CD4-positive, alpha-beta memory T cell (primary cell): ENCODE measurements around the gene IFIT2. TPM values are rescaled to one million over a fixed set of nuclear protein-coding genes. Genes with fewer than 3 reads are reported as not detected.

Experiments
- CTCF ChIA-PET: fragments of 350-600 bp; sonication (Branson Sonifier 250); formaldehyde crosslinking; loops from one replicate; lab custom pipeline; 2021; ENCODE audit warnings: inconsistent platforms; ENCODE audit not compliant: partially characterized antibody; lab: Charles Lee
- POLR2A ChIA-PET: fragments of 350-600 bp; sonication (Branson Sonifier 250); formaldehyde crosslinking; loops from one replicate; lab custom pipeline; 2021; ENCODE audit not compliant: partially characterized antibody; lab: Charles Lee
- DNase-seq, 5 donors: peaks; one replicate each; pipeline versions ENCODE4 v3.0.0 to v3.0.0-alpha.2; 2020 to 2022; ENCODE audit warnings: mixed read lengths in 1 of 5
- H3K27ac ChIP-seq: one replicate; pipeline ENCODE4 v1.7.0; 2013; ENCODE audit warnings: low read depth, low read length
- H3K27me3 ChIP-seq: 2 replicates; pipeline ENCODE4 v1.7.0; 2013; ENCODE audit warnings: mild to moderate bottlenecking, low read length, moderate library complexity; ENCODE audit not compliant: insufficient read depth
- H3K36me3 ChIP-seq: 2 replicates; pipeline ENCODE4 v1.7.0; 2013; ENCODE audit warnings: mild to moderate bottlenecking, low read length, moderate library complexity; ENCODE audit not compliant: insufficient read depth
- H3K4me1 ChIP-seq: 2 replicates; pipeline ENCODE4 v1.7.0; 2013; ENCODE audit warnings: mild to moderate bottlenecking, low read length, moderate library complexity; ENCODE audit not compliant: insufficient read depth
- H3K4me3 ChIP-seq, 2 donors: one replicate each; pipeline ENCODE4 v1.7.0; 2013; ENCODE audit warnings: low read length in 2 of 2, mild to moderate bottlenecking in 1 of 2
- H3K9me3 ChIP-seq, 2 donors: one replicate each; pipeline ENCODE4 v1.7.0; 2013; ENCODE audit warnings: low read length in 2 of 2, control low read depth in 1 of 2; ENCODE audit not compliant: control insufficient read depth in 1 of 2
- H3K27ac Mint-ChIP-seq, 7 donors: one replicate each; pipeline ENCODE4 v1.8.0; 2020 to 2021; ENCODE audit warnings: mixed read lengths in 7 of 7, mild to moderate bottlenecking in 6 of 7, inconsistent platforms in 3 of 7, moderate library complexity in 3 of 7
- H3K27me3 Mint-ChIP-seq, 2 donors: one replicate each; pipeline ENCODE4 v1.8.0; 2020 to 2021; ENCODE audit warnings: mixed read lengths in 2 of 2
- H3K36me3 Mint-ChIP-seq, 2 donors: one replicate each; pipeline ENCODE4 v1.8.0; 2020 to 2021; ENCODE audit warnings: mixed read lengths in 2 of 2, inconsistent platforms in 1 of 2, mild to moderate bottlenecking in 1 of 2
- H3K4me1 Mint-ChIP-seq, 4 donors: one replicate each; pipeline ENCODE4 v1.8.0; 2020 to 2021; ENCODE audit warnings: mixed read lengths in 4 of 4, mild to moderate bottlenecking in 1 of 4
- H3K4me3 Mint-ChIP-seq, 8 donors: one replicate each; pipeline ENCODE4 v1.8.0; 2020 to 2021; ENCODE audit warnings: mixed read lengths in 8 of 8, mild to moderate bottlenecking in 7 of 8, moderate library complexity in 6 of 8, inconsistent platforms in 3 of 8
- H3K9me3 Mint-ChIP-seq, 8 donors: one replicate each; pipeline ENCODE4 v1.8.0; 2020 to 2021; ENCODE audit warnings: mixed read lengths in 8 of 8, mild to moderate bottlenecking in 5 of 8, inconsistent platforms in 3 of 8, moderate library complexity in 1 of 8
- intact Hi-C: fragments of 100-400 bp; cut with micrococcal nuclease; formaldehyde crosslinking; loops from one replicate; pipeline ENCODE4 v1.15.1; 2023
- polyA plus RNA-seq, 2 donors: library from polyadenylated mRNA; unstranded; fragments of 300-500 nt; fragmentation: Illumina TruSeq; gene quantifications; one replicate each; pipeline ENCODE4 v1.2.3, GENCODE V29; 2021
- total RNA-seq, 2 experiments: library from RNA; stranded (reverse); gene quantifications; one replicate each; pipeline ENCODE4 v1.2.3, GENCODE V29; 2021

IFIT2 gene
- total and polyA plus RNA-seq, 4 experiments from 2014 or later, result 3.5 to 10.7 (median 9.8) TPM

DNA sequence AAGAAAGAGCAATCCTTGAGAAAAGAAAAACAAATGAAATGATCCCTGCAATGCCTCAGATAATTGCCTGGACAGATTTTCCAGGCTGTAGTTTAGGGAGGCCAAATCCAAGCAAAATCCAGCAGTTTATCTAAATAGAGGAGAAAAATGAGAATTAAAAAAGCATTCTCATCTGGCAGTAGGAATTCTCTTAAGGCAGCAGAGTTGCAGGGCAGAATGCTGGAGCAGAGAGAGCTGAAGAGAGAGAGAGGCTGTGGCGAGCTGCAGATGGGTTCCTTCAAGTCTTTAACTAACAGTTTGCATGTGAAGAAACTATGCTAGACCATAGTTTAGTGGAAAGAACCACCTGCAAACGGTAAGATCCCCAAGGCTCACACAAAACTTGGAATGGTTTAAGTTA lies 44.3 kb upstream of the IFIT2 start:
- DNase-seq, result no peak
- Histone ChIP-seq H3K27me3 (no peaks in the 10 kb centered on the region), H3K4me1 (no peaks in the 10 kb centered on the region), H3K4me3 (no peak overlapping the region), H3K36me3 (no peaks in the 10 kb centered on the region), H3K9me3 (no peaks in the 10 kb centered on the region), H3K27ac (no peak overlapping the region)
- Mint-ChIP-seq H3K9me3 (peaks cover 0 to 6% (median 2%) of the 10 kb centered on the region in 8 donors), H3K4me3 (no peak overlapping the region), H3K27ac (peak overlapping the region in 1 of 7 donors; percentile 32), H3K4me1 (peaks cover 0 to 4% (median 3%) of the 10 kb centered on the region in 4 donors), H3K27me3 (peaks cover 7 to 8% of the 10 kb centered on the region in 2 donors), H3K36me3 (peaks cover 0 to 4% of the 10 kb centered on the region in 2 donors)
- CTCF ChIA-PET, result interaction anchor here (2.6 kb wide), 1 partner anchor 112 kb away, joined by 12 read pairs; no protein-coding TSS in a partner anchor
- POLR2A ChIA-PET, result no interaction called here
- intact Hi-C loops, result no loop called here

DNA sequence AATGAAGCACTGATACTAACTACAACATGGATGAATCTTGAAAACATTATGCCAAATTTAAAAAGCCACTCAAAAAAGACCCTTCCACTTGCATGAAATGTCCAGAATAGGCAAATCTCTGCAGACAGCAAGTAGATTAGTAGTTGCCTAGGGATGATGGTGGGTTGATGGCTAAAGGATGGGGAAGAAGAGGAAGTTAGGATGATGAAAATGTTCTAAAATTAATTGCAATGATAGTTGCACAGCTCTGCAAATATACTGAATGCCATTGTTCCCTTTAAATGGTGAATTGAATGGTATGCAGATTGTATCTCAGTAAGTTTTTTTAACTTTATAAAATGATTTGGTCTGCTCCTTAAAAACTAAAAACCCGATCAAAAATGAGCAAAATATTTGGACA lies 43.0 kb upstream of the IFIT2 start:
- no peak overlapping the region for H3K27ac ChIP-seq
- Mint-ChIP-seq H3K4me1 (peaks cover 0 to 4% (median 3%) of the 10 kb centered on the region in 4 donors), H3K9me3 (peaks cover 0 to 6% (median 2%) of the 10 kb centered on the region in 8 donors), H3K36me3 (peaks cover 0 to 4% of the 10 kb centered on the region in 2 donors), H3K27me3 (peaks cover 7 to 8% of the 10 kb centered on the region in 2 donors), H3K4me3 (no peak overlapping the region), H3K27ac (no peak overlapping the region)
- ChIA-PET CTCF (interaction anchor here (1.7 to 2.6 kb wide), 2 partner anchors 43 to 110 kb away, joined by 7 to 12 read pairs; partner anchors contain the start of gene IFIT2), POLR2A (no interaction called here)
- no peaks in the 10 kb centered on the region for H3K9me3 ChIP-seq
- H3K36me3 ChIP-seq, result no peaks in the 10 kb centered on the region
- H3K27me3 ChIP-seq, result no peaks in the 10 kb centered on the region
- no peaks in the 10 kb centered on the region for H3K4me1 ChIP-seq
- no peak overlapping the region for H3K4me3 ChIP-seq
- no peak for DNase-seq
- intact Hi-C loops, result no loop called here

- intact Hi-C loops, result no loop called here
- Mint-ChIP-seq H3K4me1 (peaks cover 0 to 4% (median 3%) of the 10 kb centered on the region in 4 donors), H3K36me3 (no peaks in the 10 kb centered on the region), H3K27ac (no peak overlapping the region), H3K4me3 (no peak overlapping the region), H3K27me3 (peaks cover 2 to 3% of the 10 kb centered on the region in 2 donors), H3K9me3 (peaks cover 0 to 3% (median 0%) of the 10 kb centered on the region in 8 donors)
- no peaks in the 10 kb centered on the region for H3K9me3 ChIP-seq
- H3K27me3 ChIP-seq, result no peaks in the 10 kb centered on the region
- no peaks in the 10 kb centered on the region for H3K36me3 ChIP-seq
- ChIA-PET CTCF (interaction anchor here (0.8 to 0.9 kb wide), 2 partner anchors 11 to 452 kb away, joined by 3 read pairs; no protein-coding TSS in a partner anchor), POLR2A (interaction anchor here (0.6 to 1.2 kb wide), 2 partner anchors 29 to 39 kb away, joined by 3 read pairs; no protein-coding TSS in a partner anchor)
- no peak for DNase-seq
- no peaks in the 10 kb centered on the region for H3K4me1 ChIP-seq
- no peak overlapping the region for H3K27ac ChIP-seq
- no peak overlapping the region for H3K4me3 ChIP-seq
These were observed 39.5 kb upstream of the IFIT2 start for GRCh38 chr10:89262086-89263051.

DNA sequence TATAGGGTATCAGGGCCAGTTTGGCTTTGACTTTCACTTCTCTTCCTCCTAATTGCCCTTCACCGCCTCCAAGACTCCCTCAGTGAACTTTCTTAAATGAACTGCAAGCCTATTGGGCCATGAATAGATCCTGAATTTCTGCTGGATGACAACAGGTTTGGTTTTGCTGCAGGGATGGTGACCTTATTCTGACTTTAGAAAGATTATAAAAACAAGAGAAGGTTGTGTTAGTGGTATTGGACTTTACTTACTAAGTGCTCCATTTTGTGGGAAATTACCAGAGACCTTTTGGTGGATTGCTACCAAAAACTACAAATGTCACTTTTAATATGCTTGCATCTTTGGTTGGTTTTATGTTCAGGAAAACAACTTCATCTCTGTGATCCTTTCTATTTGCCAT lies 38.8 kb upstream of the IFIT2 start:
- H3K4me1 ChIP-seq, result no peaks in the 10 kb centered on the region
- POLR2A ChIA-PET, result no interaction called here
- no peaks in the 10 kb centered on the region for H3K36me3 ChIP-seq
- Mint-ChIP-seq H3K4me3 (no peak overlapping the region), H3K27ac (no peak overlapping the region), H3K36me3 (no peaks in the 10 kb centered on the region), H3K4me1 (peaks cover 0 to 4% (median 3%) of the 10 kb centered on the region in 4 donors), H3K27me3 (peaks cover 0 to 3% of the 10 kb centered on the region in 2 donors), H3K9me3 (peaks cover 0 to 3% (median 0%) of the 10 kb centered on the region in 8 donors)
- intact Hi-C loops, result no loop called here
- no peaks in the 10 kb centered on the region for H3K27me3 ChIP-seq
- CTCF ChIA-PET, result interaction anchor here (0.8 kb wide), 1 partner anchor 20 kb away, joined by 3 read pairs; no protein-coding TSS in a partner anchor
- H3K4me3 ChIP-seq, result no peak overlapping the region
- DNase-seq, result no peak
- H3K27ac ChIP-seq, result no peak overlapping the region
- H3K9me3 ChIP-seq, result no peaks in the 10 kb centered on the region

- H3K27me3 Mint-ChIP-seq, result peaks cover 0 to under 1% of the 10 kb centered on the region in 2 donors
- Histone ChIP-seq H3K9me3 (no peaks in the 10 kb centered on the region), H3K4me3 (no peak overlapping the region), H3K4me1 (no peaks in the 10 kb centered on the region), H3K27me3 (no peaks in the 10 kb centered on the region), H3K27ac (no peak overlapping the region), H3K36me3 (no peaks in the 10 kb centered on the region)
- no peak overlapping the region for H3K4me3 Mint-ChIP-seq
- H3K27ac Mint-ChIP-seq, result no peak overlapping the region
- H3K4me1 Mint-ChIP-seq, result peaks cover 0 to 4% (median 3%) of the 10 kb centered on the region in 4 donors
- POLR2A ChIA-PET, result no interaction called here
- DNase-seq, result no peak
- CTCF ChIA-PET, result interaction anchor here (0.8 to 1.3 kb wide), 2 partner anchors 21 to 105 kb away, joined by 3 to 6 read pairs; no protein-coding TSS in a partner anchor
- H3K36me3 Mint-ChIP-seq, result no peaks in the 10 kb centered on the region
- intact Hi-C loops, result no loop called here
- H3K9me3 Mint-ChIP-seq, result peaks cover 0 to 3% (median 0%) of the 10 kb centered on the region in 8 donors
These were observed 38.3 kb upstream of the IFIT2 start for GRCh38 chr10:89263531-89263930.

GRCh38 chr10:89266721-89267453 lies 35.0 kb upstream of the IFIT2 start:
- DNase-seq, result no peak
- Mint-ChIP-seq H3K9me3 (peaks cover 0 to 3% (median 0%) of the 10 kb centered on the region in 8 donors), H3K4me3 (no peak overlapping the region), H3K27ac (no peak overlapping the region), H3K4me1 (no peaks in the 10 kb centered on the region), H3K27me3 (no peaks in the 10 kb centered on the region), H3K36me3 (no peaks in the 10 kb centered on the region)
- no peak overlapping the region for H3K4me3 ChIP-seq
- CTCF ChIA-PET, result interaction anchor here (1.3 kb wide), 1 partner anchor 103 kb away, joined by 3 read pairs; no protein-coding TSS in a partner anchor
- no peaks in the 10 kb centered on the region for H3K9me3 ChIP-seq
- no peak overlapping the region for H3K27ac ChIP-seq
- POLR2A ChIA-PET, result no interaction called here
- intact Hi-C loops, result no loop called here
- no peaks in the 10 kb centered on the region for H3K36me3 ChIP-seq
- no peaks in the 10 kb centered on the region for H3K27me3 ChIP-seq
- H3K4me1 ChIP-seq, result no peaks in the 10 kb centered on the region
